Dendritic cell treated with granulocyte-macrophage colony-stimulating factor and Interleukin-4, amounts not matched to agents 40 ng/mL and 50 ng/mL, for 4 days (primary cell): ENCODE results near the gene BTAF1.
A peak's percentile ranks its signal among the peaks of the same experiment; 100 is the strongest.

Experiments
- H3K27ac Mint-ChIP-seq: one replicate; pipeline ENCODE4 v1.8.0; 2022; ENCODE audit warnings: mild to moderate bottlenecking, mixed read lengths
- H3K27me3 Mint-ChIP-seq: one replicate; pipeline ENCODE4 v1.8.0; 2022; ENCODE audit warnings: mild to moderate bottlenecking, mixed read lengths
- H3K36me3 Mint-ChIP-seq: one replicate; pipeline ENCODE4 v1.8.0; 2022; ENCODE audit warnings: low read depth, mixed read lengths
- H3K4me1 Mint-ChIP-seq: one replicate; pipeline ENCODE4 v1.8.0; 2022; ENCODE audit warnings: low read depth, mixed read lengths
- H3K4me3 Mint-ChIP-seq: one replicate; pipeline ENCODE4 v1.8.0; 2022; ENCODE audit warnings: mild to moderate bottlenecking, moderate library complexity, mixed read lengths
- H3K9me3 Mint-ChIP-seq: one replicate; pipeline ENCODE4 v1.8.0; 2022; ENCODE audit warnings: mixed read lengths
- intact Hi-C: fragments of 100-400 bp; cut with micrococcal nuclease; formaldehyde crosslinking; loops from one replicate; pipeline ENCODE4 v1.15.0; 2022

Gene BTAF1

DNA sequence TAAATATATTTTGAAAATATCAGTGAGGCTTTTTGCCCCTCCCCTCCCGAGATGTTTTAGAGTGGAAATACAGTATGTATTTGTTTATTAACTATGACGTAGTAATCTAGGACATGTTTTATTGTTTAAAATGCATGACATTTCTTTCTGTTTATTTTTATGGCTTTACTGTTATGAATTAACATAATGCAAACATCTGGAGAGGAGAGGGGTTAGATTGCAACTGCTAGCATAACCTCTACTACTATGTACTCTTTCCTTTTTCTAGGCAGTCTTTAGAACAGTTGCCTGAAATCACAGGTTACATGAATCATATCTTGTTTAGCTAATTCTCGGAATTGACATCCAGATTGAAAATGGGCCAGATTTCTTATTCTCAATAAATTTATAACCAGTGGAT lies 7.4 kb downstream of the BTAF1 start:
- Mint-ChIP-seq H3K27ac (no peak overlapping the region), H3K27me3 (no peaks in the 10 kb centered on the region), H3K36me3 (peaks cover 47% of the 10 kb centered on the region), H3K4me1 (peaks cover 60% of the 10 kb centered on the region), H3K9me3 (no peaks in the 10 kb centered on the region), H3K4me3 (no peak overlapping the region)
- intact Hi-C loops: no loop called here

- H3K36me3 Mint-ChIP-seq: peaks cover 47% of the 10 kb centered on the region
- H3K4me1 Mint-ChIP-seq: peaks cover 53% of the 10 kb centered on the region
- intact Hi-C loops: no loop called here
- H3K27me3 Mint-ChIP-seq: no peaks in the 10 kb centered on the region
- no peaks in the 10 kb centered on the region for H3K9me3 Mint-ChIP-seq
- peak overlapping the region; percentile 2 for H3K27ac Mint-ChIP-seq
- no peak overlapping the region for H3K4me3 Mint-ChIP-seq
These were observed 8.1 kb downstream of the BTAF1 start for GRCh38 chr10:91931526-91932190.

DNA sequence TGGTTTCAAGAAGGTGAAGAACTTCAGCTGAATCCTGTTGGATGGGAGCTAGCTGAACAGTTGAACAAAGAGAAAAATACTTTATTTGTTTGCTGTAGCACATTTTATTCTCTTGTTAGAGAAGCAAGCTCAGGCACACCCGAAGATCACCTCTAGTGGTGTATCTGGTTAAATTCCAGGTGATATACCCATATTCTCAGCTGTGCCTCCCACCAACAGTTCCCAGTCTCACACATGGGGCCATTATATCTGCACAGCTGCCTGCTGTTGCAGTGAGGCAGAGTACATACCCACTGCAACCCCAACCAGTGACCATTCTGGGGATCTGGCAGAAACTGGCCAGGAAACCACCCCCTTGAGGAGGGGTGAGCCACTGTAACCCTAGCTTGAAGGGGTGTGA lies 9.2 kb downstream of the BTAF1 start:
- Mint-ChIP-seq H3K36me3 (peaks cover 49% of the 10 kb centered on the region), H3K27me3 (no peaks in the 10 kb centered on the region), H3K9me3 (no peaks in the 10 kb centered on the region), H3K4me3 (no peak overlapping the region), H3K27ac (peak overlapping the region; percentile 1), H3K4me1 (peaks cover 53% of the 10 kb centered on the region)
- intact Hi-C loops: no loop called here

DNA sequence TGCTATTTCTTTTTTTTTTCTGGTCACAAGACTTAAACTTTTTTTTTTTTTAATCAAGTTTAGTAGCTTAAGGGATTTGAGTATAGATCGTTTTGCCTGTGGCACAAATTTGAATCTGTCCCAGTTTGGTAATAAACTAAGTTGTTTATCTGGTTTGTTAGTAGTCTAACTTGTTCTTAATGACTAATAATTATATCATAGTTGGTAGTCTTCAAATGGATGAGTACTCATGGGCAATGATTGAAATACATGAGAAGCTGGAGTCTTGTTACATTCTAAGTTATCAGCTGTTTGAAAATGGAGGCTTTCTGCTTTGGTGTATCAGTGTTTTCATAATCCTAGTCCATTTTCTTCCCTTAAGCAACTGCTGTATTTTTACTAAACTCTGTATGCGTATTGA lies 12.3 kb downstream of the BTAF1 start:
- peaks cover 66% of the 10 kb centered on the region for H3K36me3 Mint-ChIP-seq
- intact Hi-C loops: no loop called here
- H3K9me3 Mint-ChIP-seq: no peaks in the 10 kb centered on the region
- H3K4me3 Mint-ChIP-seq: no peak overlapping the region
- H3K4me1 Mint-ChIP-seq: peaks cover 49% of the 10 kb centered on the region
- H3K27me3 Mint-ChIP-seq: no peaks in the 10 kb centered on the region
- no peak overlapping the region for H3K27ac Mint-ChIP-seq

- no peak overlapping the region for H3K4me3 Mint-ChIP-seq
- H3K27ac Mint-ChIP-seq: no peak overlapping the region
- H3K4me1 Mint-ChIP-seq: peaks cover 16% of the 10 kb centered on the region
- intact Hi-C loops: loop anchor here (5.0 kb wide), 1 partner anchor 117 kb away; no protein-coding TSS in a partner anchor
- H3K36me3 Mint-ChIP-seq: peaks cover 69% of the 10 kb centered on the region
- H3K27me3 Mint-ChIP-seq: no peaks in the 10 kb centered on the region
- H3K9me3 Mint-ChIP-seq: no peaks in the 10 kb centered on the region
These were observed 16.1 kb downstream of the BTAF1 start for GRCh38 chr10:91939653-91940052.

DNA sequence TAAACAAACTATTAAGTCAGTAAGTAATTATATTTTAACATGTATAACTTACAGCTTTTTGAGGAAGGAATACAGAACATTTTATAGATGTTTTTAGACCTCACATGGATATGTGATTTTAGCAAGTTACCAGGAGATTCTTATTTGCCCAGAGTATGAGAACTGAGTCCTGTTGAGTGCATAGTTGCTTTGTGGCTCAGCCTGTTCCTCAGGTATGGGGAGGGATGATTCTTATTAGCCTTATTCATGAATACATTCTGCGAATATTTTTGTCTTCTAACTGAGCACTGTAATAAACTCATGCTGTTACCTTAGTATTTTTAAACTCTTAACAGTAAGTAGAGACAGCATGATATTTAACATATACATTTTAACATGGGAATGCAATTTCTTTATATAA lies 17.9 kb downstream of the BTAF1 start:
- Mint-ChIP-seq H3K4me3 (no peak overlapping the region), H3K4me1 (peaks cover 14% of the 10 kb centered on the region), H3K27ac (no peak overlapping the region), H3K9me3 (no peaks in the 10 kb centered on the region), H3K36me3 (peaks cover 72% of the 10 kb centered on the region), H3K27me3 (no peaks in the 10 kb centered on the region)
- intact Hi-C loops: loop anchor here (5.0 kb wide), 1 partner anchor 119 kb away; no protein-coding TSS in a partner anchor

DNA sequence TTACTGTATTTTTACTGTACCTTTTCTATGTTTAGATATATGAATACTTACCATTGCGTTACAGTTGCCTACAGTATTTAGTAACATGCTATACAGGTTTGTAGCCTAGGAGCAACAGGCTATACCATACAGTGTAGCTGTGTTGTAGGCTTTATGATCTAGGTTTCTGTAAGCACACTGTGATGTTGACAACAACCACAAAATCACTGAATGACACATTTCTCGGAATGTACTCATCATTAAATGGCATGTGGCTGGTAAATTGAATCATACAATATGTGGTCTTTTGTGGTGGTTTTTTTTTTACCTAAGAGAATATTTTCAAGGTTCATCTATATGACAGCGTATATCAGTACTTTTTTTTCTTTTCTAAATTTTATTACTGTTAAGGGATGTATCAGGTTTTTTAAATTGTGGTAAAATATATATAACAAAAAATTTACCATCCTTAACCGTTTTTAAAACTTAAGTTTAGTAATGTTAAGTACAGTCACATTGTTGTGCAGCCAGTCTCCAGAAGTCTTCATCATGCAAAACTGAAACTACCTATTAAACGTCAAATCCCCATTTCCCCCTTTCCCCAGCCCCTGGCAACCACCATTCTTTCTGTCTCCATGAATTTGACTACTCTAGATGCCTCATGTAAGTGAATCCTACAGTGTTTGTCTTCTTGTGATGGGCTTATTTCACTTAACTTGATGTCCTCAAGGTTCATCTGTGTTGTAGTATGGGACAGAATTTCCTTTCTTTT lies 21.5 kb downstream of the BTAF1 start:
- Mint-ChIP-seq H3K27ac (no peak overlapping the region), H3K9me3 (no peaks in the 10 kb centered on the region), H3K36me3 (peaks cover 76% of the 10 kb centered on the region), H3K4me1 (no peaks in the 10 kb centered on the region), H3K27me3 (no peaks in the 10 kb centered on the region), H3K4me3 (no peak overlapping the region)
- intact Hi-C loops: loop anchor here (5.0 kb wide), 1 partner anchor 123 kb away; no protein-coding TSS in a partner anchor

- H3K4me1 Mint-ChIP-seq: no peaks in the 10 kb centered on the region
- intact Hi-C loops: loop anchor here (5.0 kb wide), 1 partner anchor 126 kb away; no protein-coding TSS in a partner anchor
- H3K27ac Mint-ChIP-seq: no peak overlapping the region
- no peak overlapping the region for H3K4me3 Mint-ChIP-seq
- no peaks in the 10 kb centered on the region for H3K9me3 Mint-ChIP-seq
- H3K36me3 Mint-ChIP-seq: peaks cover 97% of the 10 kb centered on the region
- H3K27me3 Mint-ChIP-seq: no peaks in the 10 kb centered on the region
These were observed 30.1 kb downstream of the BTAF1 start for GRCh38 chr10:91953600-91954160.

DNA sequence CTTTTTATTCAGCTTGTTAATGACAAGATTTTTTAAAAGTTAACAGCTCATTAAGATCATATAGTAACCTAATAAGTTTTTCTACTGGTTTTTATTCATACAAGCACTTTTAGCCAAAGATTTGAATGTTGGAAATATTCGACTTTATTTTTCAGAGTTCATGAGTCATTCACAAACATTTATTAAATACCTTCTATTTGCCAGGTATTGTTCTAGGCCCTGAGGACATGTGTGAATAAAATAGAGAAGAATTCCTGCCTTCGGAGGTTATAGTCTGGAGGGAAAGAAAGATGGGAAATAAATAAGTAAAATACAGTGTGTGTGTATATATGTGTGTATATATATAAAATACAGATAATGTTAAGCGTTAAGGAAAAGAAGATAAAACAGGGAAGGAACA lies 31.5 kb downstream of the BTAF1 start:
- intact Hi-C loops: no loop called here
- H3K4me1 Mint-ChIP-seq: no peaks in the 10 kb centered on the region
- H3K4me3 Mint-ChIP-seq: no peak overlapping the region
- H3K27me3 Mint-ChIP-seq: no peaks in the 10 kb centered on the region
- H3K36me3 Mint-ChIP-seq: peaks cover 97% of the 10 kb centered on the region
- no peaks in the 10 kb centered on the region for H3K9me3 Mint-ChIP-seq
- H3K27ac Mint-ChIP-seq: no peak overlapping the region

- Mint-ChIP-seq H3K9me3 (no peaks in the 10 kb centered on the region), H3K27ac (no peak overlapping the region), H3K36me3 (peaks cover 96% of the 10 kb centered on the region), H3K4me1 (no peaks in the 10 kb centered on the region), H3K4me3 (no peak overlapping the region), H3K27me3 (no peaks in the 10 kb centered on the region)
- intact Hi-C loops: no loop called here
These were observed 33.5 kb downstream of the BTAF1 start for GRCh38 chr10:91957091-91957490.

DNA sequence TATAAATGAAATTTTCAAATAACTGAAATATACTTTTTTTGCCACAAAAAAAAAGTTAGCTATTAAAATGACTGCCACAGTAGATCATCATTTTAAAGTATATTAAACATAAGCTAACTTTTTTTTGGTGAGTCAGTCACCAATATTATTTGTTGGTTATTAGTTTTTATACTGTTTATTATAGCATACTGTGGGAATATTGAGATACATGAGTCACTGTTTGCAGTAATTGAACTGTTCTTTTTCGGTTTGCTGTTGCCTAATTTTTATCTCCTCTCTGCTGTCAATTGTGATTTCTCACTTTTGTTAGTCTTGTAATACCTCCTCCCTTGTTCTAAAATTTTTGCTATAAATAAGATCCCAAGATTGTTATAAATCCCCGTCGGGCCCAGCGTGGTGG lies 45.7 kb downstream of the BTAF1 start:
- intact Hi-C loops: no loop called here

DNA sequence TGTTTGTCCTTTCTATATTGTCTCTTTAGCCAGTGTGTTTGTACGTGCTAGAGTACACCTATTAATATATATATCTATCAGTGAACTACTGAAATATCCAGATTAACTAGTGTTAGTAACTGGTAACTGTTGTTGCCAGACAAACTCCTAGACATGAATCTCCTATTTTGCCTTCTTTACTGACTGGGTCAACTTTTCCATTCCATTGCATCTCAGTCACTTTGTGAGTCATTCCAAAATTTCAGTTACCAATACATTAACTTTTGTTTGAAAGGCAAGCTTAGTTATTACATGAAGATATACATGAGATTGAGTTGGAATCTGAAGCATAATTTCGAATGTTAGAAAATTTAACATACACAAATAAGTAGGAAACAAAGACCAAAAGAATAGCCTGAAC lies 51.4 kb downstream of the BTAF1 start:
- H3K4me3 Mint-ChIP-seq: no peak overlapping the region
- no peak overlapping the region for H3K27ac Mint-ChIP-seq
- H3K27me3 Mint-ChIP-seq: no peaks in the 10 kb centered on the region
- intact Hi-C loops: no loop called here
- peaks cover 87% of the 10 kb centered on the region for H3K36me3 Mint-ChIP-seq
- no peaks in the 10 kb centered on the region for H3K4me1 Mint-ChIP-seq
- H3K9me3 Mint-ChIP-seq: no peaks in the 10 kb centered on the region

More for the DNA sequence above, 45.7 kb downstream of the BTAF1 start:
- no peak overlapping the region for H3K4me3 Mint-ChIP-seq
- no peaks in the 10 kb centered on the region for H3K9me3 Mint-ChIP-seq
- no peaks in the 10 kb centered on the region for H3K27me3 Mint-ChIP-seq
- H3K36me3 Mint-ChIP-seq: peaks cover 85% of the 10 kb centered on the region
- no peak overlapping the region for H3K27ac Mint-ChIP-seq
- H3K4me1 Mint-ChIP-seq: no peaks in the 10 kb centered on the region

DNA sequence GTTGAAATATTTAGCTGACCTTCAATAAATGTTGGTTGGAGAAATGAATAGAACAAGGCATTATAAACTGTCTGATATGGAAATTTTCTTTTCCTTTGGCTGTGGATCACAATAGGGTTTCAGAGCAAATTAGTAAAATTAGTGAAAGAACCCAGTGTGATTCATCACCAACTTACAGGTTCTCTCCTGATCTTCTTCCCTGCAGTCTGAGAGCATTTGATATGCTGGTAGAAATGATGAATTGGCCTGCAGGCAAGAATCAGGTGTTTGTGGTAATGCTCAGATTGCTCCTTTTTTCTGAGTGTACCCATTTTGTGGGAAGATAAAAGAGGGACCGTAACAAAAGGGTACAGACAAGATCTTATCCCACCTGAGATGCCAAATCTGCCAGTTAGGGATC lies 51.9 kb downstream of the BTAF1 start:
- Mint-ChIP-seq H3K4me3 (no peak overlapping the region), H3K27me3 (no peaks in the 10 kb centered on the region), H3K36me3 (peaks cover 87% of the 10 kb centered on the region), H3K27ac (no peak overlapping the region), H3K4me1 (no peaks in the 10 kb centered on the region), H3K9me3 (no peaks in the 10 kb centered on the region)
- intact Hi-C loops: no loop called here

DNA sequence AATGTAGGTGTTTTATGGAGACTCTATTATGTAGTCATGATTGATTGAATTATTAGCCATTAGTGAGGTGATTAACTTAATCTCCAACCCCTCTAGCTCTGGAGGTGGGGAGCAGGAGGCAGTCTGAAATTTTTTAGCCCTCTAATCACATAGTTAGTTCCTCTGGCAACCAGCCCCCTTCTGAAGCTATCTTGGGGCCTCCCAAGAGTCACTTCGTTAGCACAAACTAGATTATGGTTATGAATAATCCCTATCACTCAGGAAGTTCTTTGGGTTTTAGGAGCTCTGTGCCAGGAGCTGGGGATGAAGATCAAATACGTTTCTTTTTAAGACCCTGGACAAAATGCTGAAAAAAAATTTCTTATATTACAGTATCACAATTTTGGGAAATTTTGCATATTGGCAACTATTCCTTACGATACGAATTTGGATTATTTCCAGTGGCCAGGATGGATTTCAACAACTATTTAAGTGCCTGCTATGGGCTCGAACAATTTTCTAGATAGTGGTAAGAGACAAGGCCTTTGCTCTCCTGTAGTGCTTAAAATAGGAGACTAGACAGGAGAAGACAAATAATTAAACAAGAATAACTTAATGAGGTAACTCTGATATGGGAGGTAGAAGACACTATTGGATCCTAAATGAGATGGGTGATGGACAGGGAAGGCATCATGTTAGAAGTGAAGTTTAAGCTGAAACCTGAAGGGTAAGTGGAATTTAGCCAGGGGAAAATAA lies 52.9 kb downstream of the BTAF1 start:
- Mint-ChIP-seq H3K4me3 (no peak overlapping the region), H3K27me3 (no peaks in the 10 kb centered on the region), H3K4me1 (no peaks in the 10 kb centered on the region), H3K9me3 (no peaks in the 10 kb centered on the region), H3K27ac (no peak overlapping the region), H3K36me3 (peaks cover 81% of the 10 kb centered on the region)
- intact Hi-C loops: no loop called here
